KMS-11 (cell line): Measurements from ENCODE around the gene CABLES1.

Experiments used
- H2AFZ ChIP-seq: fragments of 200-600 bp; sonication (generic); 2 replicates; pipeline ENCODE4 v1.6.1; 2016; ENCODE audit warnings: antibody characterized with exemption, mixed run types, low read depth
- H3K27ac ChIP-seq: fragments of 200-600 bp; sonication (generic); 2 replicates; pipeline ENCODE4 v1.6.1; 2016; ENCODE audit warnings: mild to moderate bottlenecking, mixed run types
- H3K27me3 ChIP-seq: fragments of 200-600 bp; sonication (generic); 2 replicates; pipeline ENCODE4 v1.6.1; 2017; ENCODE audit warnings: mild to moderate bottlenecking, low read depth, mixed run types, moderate library complexity; ENCODE audit not compliant: insufficient read depth
- H3K36me3 ChIP-seq: fragments of 200-600 bp; sonication (generic); 2 replicates; pipeline ENCODE4 v1.6.1; 2017; ENCODE audit warnings: mild to moderate bottlenecking, mixed run types; ENCODE audit not compliant: insufficient read depth
- H3K4me1 ChIP-seq: fragments of 200-600 bp; sonication (generic); 2 replicates; pipeline ENCODE4 v1.6.1; 2016; ENCODE audit warnings: mild to moderate bottlenecking, low read depth, mixed run types; ENCODE audit not compliant: poor library complexity, severe bottlenecking
- H3K4me2 ChIP-seq: fragments of 200-600 bp; sonication (generic); 2 replicates; pipeline ENCODE4 v1.7.0; 2016; ENCODE audit warnings: mild to moderate bottlenecking, mixed run types
- H3K4me3 ChIP-seq: fragments of 200-600 bp; sonication (generic); IDR thresholded peaks from 2 replicates; pipeline ENCODE4 v1.6.1; 2017; ENCODE audit warnings: low read depth, low read length, mixed read lengths; ENCODE audit not compliant: insufficient read depth
- H3K79me2 ChIP-seq: fragments of 200-600 bp; sonication (generic); 2 replicates; pipeline ENCODE4 v1.6.1; 2016; ENCODE audit warnings: low read depth, mixed run types; ENCODE audit not compliant: insufficient read depth
- H3K9ac ChIP-seq: fragments of 200-600 bp; sonication (generic); 2 replicates; pipeline ENCODE4 v1.6.1; 2016; ENCODE audit warnings: mild to moderate bottlenecking, mixed run types
- H4K20me1 ChIP-seq: fragments of 200-600 bp; sonication (generic); 2 replicates; pipeline ENCODE4 v1.6.1; 2016; ENCODE audit warnings: mild to moderate bottlenecking, mixed run types; ENCODE audit not compliant: insufficient read depth
- CTCF ChIP-seq: fragments of 200-600 bp; sonication (generic); conservative IDR thresholded peaks from 2 replicates; pipeline ENCODE4 v1.6.1; 2017; ENCODE audit warnings: low read depth, mild to moderate bottlenecking, antibody characterized with exemption, low read length, moderate library complexity, mixed read lengths

The CABLES1 gene

GRCh38 chr18:23115683-23116096, 19.6 kb upstream of the CABLES1 start:
- no peak overlapping the region for H2AFZ ChIP-seq
- H3K27ac ChIP-seq: no peak overlapping the region
- no peak overlapping the region for H3K9ac ChIP-seq
- no peaks in the 10 kb centered on the region for H3K36me3 ChIP-seq
- TF ChIP-seq CTCF: no peak
- H4K20me1 ChIP-seq: no peaks in the 10 kb centered on the region
- no peaks in the 10 kb centered on the region for H3K27me3 ChIP-seq
- no peaks in the 10 kb centered on the region for H3K79me2 ChIP-seq
- H3K4me3 ChIP-seq: no peak overlapping the region
- H3K4me2 ChIP-seq: no peak overlapping the region
- no peaks in the 10 kb centered on the region for H3K4me1 ChIP-seq

- Histone ChIP-seq H3K36me3 (no peaks in the 10 kb centered on the region), H2AFZ (no peak overlapping the region), H3K9ac (no peak overlapping the region), H4K20me1 (no peaks in the 10 kb centered on the region), H3K4me1 (no peaks in the 10 kb centered on the region), H3K4me2 (no peak overlapping the region), H3K4me3 (no peak overlapping the region), H3K79me2 (no peaks in the 10 kb centered on the region), H3K27ac (no peak overlapping the region), H3K27me3 (no peaks in the 10 kb centered on the region)
- TF ChIP-seq CTCF: no peak
Measured at GRCh38 chr18:23121133-23121532, 14.2 kb upstream of the CABLES1 start.

- Histone ChIP-seq H3K9ac (no peak overlapping the region), H3K4me3 (no peak overlapping the region), H3K27me3 (no peaks in the 10 kb centered on the region), H4K20me1 (no peaks in the 10 kb centered on the region), H3K36me3 (no peaks in the 10 kb centered on the region), H3K4me2 (no peak overlapping the region), H2AFZ (no peak overlapping the region), H3K4me1 (no peaks in the 10 kb centered on the region), H3K27ac (no peak overlapping the region), H3K79me2 (no peaks in the 10 kb centered on the region)
- no peak for TF ChIP-seq CTCF
Measured at GRCh38 chr18:23122334-23123229, 12.7 kb upstream of the CABLES1 start.

- Histone ChIP-seq H3K27me3 (no peaks in the 10 kb centered on the region), H3K4me1 (peaks cover 3% of the 10 kb centered on the region), H3K36me3 (no peaks in the 10 kb centered on the region), H2AFZ (no peak overlapping the region), H3K9ac (no peak overlapping the region), H4K20me1 (no peaks in the 10 kb centered on the region), H3K4me2 (no peak overlapping the region), H3K27ac (no peak overlapping the region), H3K79me2 (no peaks in the 10 kb centered on the region), H3K4me3 (no peak overlapping the region)
- TF ChIP-seq CTCF: no peak
Measured at GRCh38 chr18:23126376-23127056, 8.8 kb upstream of the CABLES1 start.
